Left lung (tissue), 10 donors: Measurements from ENCODE around the gene PDE4D. TPM values are rescaled to one million over a fixed set of nuclear protein-coding genes. Genes with fewer than 3 reads are reported as not detected.
A peak's percentile ranks its signal among the peaks of the same experiment; 100 is the strongest.

ENCODE experiments used
- ATAC-seq: fragments of 200-7000 bp; cut with Tn5 transposase; one replicate; pipeline ENCODE4 v1.9.1; 2020; ENCODE audit warnings: moderate library complexity
- DNase-seq, 4 donors: peaks; one replicate each; pipeline ENCODE4 v3.0.0-alpha.2; 2013 to 2020
- H3K27ac ChIP-seq, 2 donors: fragments of 200-600 bp; sonication (generic) in 1 of 2; one replicate each; pipeline versions ENCODE4 v1.5.0 to v1.8.0; 2020 to 2021
- H3K27me3 ChIP-seq, 2 donors: fragments of 200-600 bp; sonication (generic) in 1 of 2; one replicate each; pipeline versions ENCODE4 v1.5.0 to v1.8.0; 2020 to 2021
- H3K36me3 ChIP-seq, 2 donors: fragments of 200-600 bp; sonication (generic) in 1 of 2; one replicate each; pipeline versions ENCODE4 v1.5.0 to v1.8.0; 2020 to 2021
- H3K4me1 ChIP-seq, 2 donors: fragments of 200-600 bp; one replicate each; pipeline ENCODE4 v1.8.0; 2021
- H3K4me3 ChIP-seq, 2 donors: fragments of 200-600 bp; sonication (generic) in 1 of 2; one replicate each; pipeline versions ENCODE4 v1.5.0 to v1.8.0; 2020 to 2021; ENCODE audit warnings: mild to moderate bottlenecking in 1 of 2
- H3K9me3 ChIP-seq, 2 donors: fragments of 200-600 bp; sonication (generic) in 1 of 2; one replicate each; pipeline versions ENCODE4 v1.5.0 to v1.8.0; 2020 to 2021
- CTCF ChIP-seq, 2 donors: fragments of 200-600 bp; sonication (generic) in 1 of 2; IDR thresholded peaks; one replicate each; pipeline versions ENCODE4 v1.5.0 to v1.8.0; 2021; ENCODE audit warnings: antibody characterized with exemption in 2 of 2
- intact Hi-C, 2 donors: fragments of 100-400 bp; cut with DNase I; formaldehyde crosslinking; loops; one replicate each; pipeline versions ENCODE4 v1.11.2 to v1.14.2; 2022
- polyA plus RNA-seq, 6 donors: library from polyadenylated mRNA; unstranded; fragments of 120-200 nt; gene quantifications; one replicate each; pipeline ENCODE4 v1.2.1, GENCODE V29; 2013; ENCODE audit not compliant: insufficient read length in 6 of 6
- total RNA-seq, 2 donors: library from RNA; stranded (reverse); fragmentation: NEBNext Ultra II Directional; extraction: Animal tissue kit (Norgen Biotek cat#: 25700); gene quantifications; one replicate each; pipeline ENCODE4 v1.2.1, GENCODE V29; 2021
- donor health status: DM: no; HTN: yes; CAD: no.
- donor health status: DM: no; HTN: no; CAD: no.

PDE4D gene
- total and polyA plus RNA-seq, 8 donors, result 21.4 to 57.1 (median 25.4) TPM

- Histone ChIP-seq H3K9me3 (no peaks in the 10 kb centered on the region), H3K4me1 (no peaks in the 10 kb centered on the region), H3K27ac (no peak overlapping the region), H3K27me3 (no peaks in the 10 kb centered on the region), H3K4me3 (no peak overlapping the region), H3K36me3 (no peaks in the 10 kb centered on the region)
- intact Hi-C loops, result no loop called here
- TF ChIP-seq CTCF (IDR thresholded peaks at IDR 0.05), result no peak
- ATAC-seq (no peak), DNase-seq (no peak)
Observed at GRCh38 chr5:59260200-59260599, 633.3 kb downstream of the PDE4D start.

- Histone ChIP-seq H3K4me1 (no peaks in the 10 kb centered on the region), H3K36me3 (no peaks in the 10 kb centered on the region), H3K27ac (no peak overlapping the region), H3K27me3 (no peaks in the 10 kb centered on the region), H3K9me3 (no peaks in the 10 kb centered on the region), H3K4me3 (no peak overlapping the region)
- no peak for TF ChIP-seq CTCF (IDR thresholded peaks at IDR 0.05)
- intact Hi-C loops, result no loop called here
- ATAC-seq, result no peak
- no peak for DNase-seq
Observed at GRCh38 chr5:59259237-59259636, 634.3 kb downstream of the PDE4D start.

- no peak for DNase-seq
- no peak for TF ChIP-seq CTCF (IDR thresholded peaks at IDR 0.05)
- H3K9me3 ChIP-seq, result no peaks in the 10 kb centered on the region
- intact Hi-C loops, result no loop called here
- H3K4me3 ChIP-seq, result no peak overlapping the region
- no peaks in the 10 kb centered on the region for H3K4me1 ChIP-seq
- no peaks in the 10 kb centered on the region for H3K36me3 ChIP-seq
- ATAC-seq, result peak; percentile 50
- H3K27me3 ChIP-seq, result no peaks in the 10 kb centered on the region
- H3K27ac ChIP-seq, result no peak overlapping the region
Observed at GRCh38 chr5:59257488-59258400, 635.8 kb downstream of the PDE4D start.

- H3K27me3 ChIP-seq, result no peaks in the 10 kb centered on the region
- no peak for TF ChIP-seq CTCF (IDR thresholded peaks at IDR 0.05)
- DNase-seq (no peak), ATAC-seq (no peak)
- H3K4me3 ChIP-seq, result no peak overlapping the region
- H3K9me3 ChIP-seq, result no peaks in the 10 kb centered on the region
- H3K36me3 ChIP-seq, result no peaks in the 10 kb centered on the region
- H3K27ac ChIP-seq, result no peak overlapping the region
- intact Hi-C loops, result no loop called here
- no peaks in the 10 kb centered on the region for H3K4me1 ChIP-seq
Observed at GRCh38 chr5:59256331-59256730, 637.2 kb downstream of the PDE4D start.

- DNase-seq (no peak), ATAC-seq (peak; percentile 57)
- TF ChIP-seq CTCF (IDR thresholded peaks at IDR 0.05), result no peak
- H3K9me3 ChIP-seq, result no peaks in the 10 kb centered on the region
- no peak overlapping the region for H3K27ac ChIP-seq
- intact Hi-C loops, result no loop called here
- no peaks in the 10 kb centered on the region for H3K4me1 ChIP-seq
- no peaks in the 10 kb centered on the region for H3K36me3 ChIP-seq
- no peaks in the 10 kb centered on the region for H3K27me3 ChIP-seq
- H3K4me3 ChIP-seq, result no peak overlapping the region
Observed at GRCh38 chr5:59254055-59254687, 639.4 kb downstream of the PDE4D start.
